SK-N-SH (cell line): Measurements from ENCODE around the gene ADAMTSL1. TPM values are rescaled to one million over a fixed set of nuclear protein-coding genes. Genes with fewer than 3 reads are reported as not detected.
A peak's percentile ranks its signal among the peaks of the same experiment; 100 is the strongest.

ENCODE experiments used
- CTCF ChIA-PET: fragments of 300-600, 350-600 bp; formaldehyde crosslinking; extraction: SDS; loops from one replicate; lab custom pipeline; 2021; lab: Yijun Ruan, JAX
- POLR2A ChIA-PET: fragments of 350-600 bp; sonication (Branson Sonifier 250); formaldehyde crosslinking; extraction: SDS; loops from one replicate; lab custom pipeline; 2020; ENCODE audit warnings: antibody characterized with exemption, inconsistent platforms; lab: Yijun Ruan, JAX
- DNase-seq: peaks from one replicate; pipeline ENCODE4 v3.0.0; 2012
- H2AFZ ChIP-seq: fragments of 200-600 bp; sonication (generic); 2 replicates; pipeline ENCODE4 v1.8.1; 2016; ENCODE audit warnings: antibody characterized with exemption, mild to moderate bottlenecking, low read depth
- H3F3A ChIP-seq: fragments of 200-600 bp; sonication (generic); replicated peaks from 2 replicates; pipeline ENCODE3; 2016; ENCODE audit warnings: antibody characterized with exemption, mild to moderate bottlenecking; ENCODE audit not compliant: insufficient read depth
- H3K27ac ChIP-seq, 2 experiments: fragments of 200-500 bp in 1 of 2; fragments of 200-600 bp in 1 of 2; sonication (Bioruptor generic) in 1 of 2; sonication (generic), shearing (Covaris generic) in 1 of 2; 2 replicates each; pipeline versions ENCODE4 v1.5.1 to v1.6.1; 2014 to 2016; ENCODE audit warnings: low read depth in 2 of 2, inconsistent platforms in 1 of 2, low read length in 1 of 2, mild to moderate bottlenecking in 1 of 2, mixed read lengths in 1 of 2
- H3K27me3 ChIP-seq: fragments of 200-600 bp; sonication (generic), shearing (Covaris generic); 2 replicates; pipeline ENCODE4 v1.6.1; 2016; ENCODE audit warnings: mixed run types; ENCODE audit not compliant: insufficient read depth
- H3K36me3 ChIP-seq, 2 experiments: fragments of 200-500 bp in 1 of 2; fragments of 200-600 bp in 1 of 2; sonication (Bioruptor generic) in 1 of 2; sonication (generic) in 1 of 2; replicated peaks in 1 of 2; 2 replicates each; pipeline versions ENCODE3 to v1.5.1; 2014 to 2016; ENCODE audit warnings: low read length in 1 of 2, mild to moderate bottlenecking in 1 of 2; ENCODE audit not compliant: insufficient read depth in 2 of 2, control insufficient read depth in 1 of 2
- H3K4me1 ChIP-seq, 2 experiments: fragments of 200-500 bp in 1 of 2; fragments of 200-600 bp in 1 of 2; sonication (Bioruptor generic) in 1 of 2; sonication (generic), shearing (Covaris generic) in 1 of 2; 2 replicates each; pipeline versions ENCODE4 v1.5.1 to v1.6.1; 2014 to 2016; ENCODE audit warnings: low read depth in 1 of 2, low read length in 1 of 2, mixed run types in 1 of 2; ENCODE audit not compliant: insufficient read depth in 2 of 2, control insufficient read depth in 1 of 2
- H3K4me2 ChIP-seq: fragments of 200-600 bp; sonication (generic), shearing (Covaris generic); 2 replicates; pipeline ENCODE4 v1.6.1; 2017; ENCODE audit warnings: mixed run types
- H3K4me3 ChIP-seq, 2 experiments: fragments of 200-500 bp in 1 of 2; fragments of 200-600 bp in 1 of 2; sonication (Bioruptor generic) in 1 of 2; sonication (generic), shearing (Covaris generic) in 1 of 2; 2 replicates each; pipeline versions ENCODE4 v1.5.1 to v1.8.1; 2014 to 2016; ENCODE audit warnings: low read depth in 2 of 2, inconsistent platforms in 1 of 2, low read length in 1 of 2, mild to moderate bottlenecking in 1 of 2, mixed read lengths in 1 of 2, moderate library complexity in 1 of 2
- H3K79me2 ChIP-seq: fragments of 200-600 bp; sonication (generic); 2 replicates; pipeline ENCODE4 v1.8.1; 2017; ENCODE audit warnings: mild to moderate bottlenecking; ENCODE audit not compliant: insufficient read depth
- H3K9ac ChIP-seq: fragments of 200-600 bp; sonication (generic); 2 replicates; pipeline ENCODE4 v1.6.1; 2017; ENCODE audit warnings: mixed run types
- H3K9me2 ChIP-seq: fragments of 200-600 bp; sonication (generic); 2 replicates; pipeline ENCODE4 v1.6.1; 2017; ENCODE audit warnings: mixed run types
- H3K9me3 ChIP-seq: fragments of 200-600 bp; sonication (generic); 2 replicates; pipeline ENCODE4 v1.6.1; 2017; ENCODE audit warnings: mixed run types, mild to moderate bottlenecking, moderate library complexity
- H4K20me1 ChIP-seq: fragments of 200-600 bp; sonication (generic); 2 replicates; pipeline ENCODE4 v1.6.1; 2017; ENCODE audit warnings: mild to moderate bottlenecking, mixed run types; ENCODE audit not compliant: insufficient read depth
- CHD2 ChIP-seq: fragments of 150-350 bp; IDR thresholded peaks from 2 replicates; pipeline ENCODE4 v1.6.1; 2018; ENCODE audit warnings: low read length; ENCODE audit not compliant: partially characterized antibody
- ELF1 ChIP-seq: IDR thresholded peaks from 2 replicates; pipeline ENCODE4 v1.4.0; 2012
- EP300 ChIP-seq, 2 experiments: IDR thresholded peaks; 2 replicates each; pipeline versions ENCODE4 v1.4.0 to v1.6.1; 2012; ENCODE audit warnings: borderline replicate concordance in 1 of 2, low read depth in 1 of 2, low read length in 1 of 2
- EZH2phosphoT487 ChIP-seq: fragments of 200-600 bp; sonication (generic); IDR thresholded peaks from 2 replicates; pipeline ENCODE4 v1.6.1; 2017; ENCODE audit warnings: low read depth, mixed run types, mild to moderate bottlenecking, antibody characterized with exemption, moderate library complexity, borderline replicate concordance
- FOSL2 ChIP-seq: IDR thresholded peaks from 2 replicates; pipeline ENCODE4 v1.4.0; 2012; ENCODE audit warnings: low read depth, mild to moderate bottlenecking, moderate library complexity, borderline replicate concordance
- FOXJ3 ChIP-seq: sonication (generic); formaldehyde crosslinking; IDR thresholded peaks from 2 replicates; pipeline ENCODE4 v1.5.1; 2020; ENCODE audit warnings: mild to moderate bottlenecking, missing genetic modification reagents
- FOXM1 ChIP-seq: IDR thresholded peaks from 2 replicates; pipeline ENCODE4 v1.4.0; 2012; ENCODE audit warnings: low read depth, mild to moderate bottlenecking
- GABPA ChIP-seq: IDR thresholded peaks from 2 replicates; pipeline ENCODE4 v1.4.0; 2012; ENCODE audit warnings: low read depth, mild to moderate bottlenecking
- GATA2 ChIP-seq: sonication (generic); formaldehyde crosslinking; IDR thresholded peaks from 2 replicates; pipeline ENCODE4 v1.5.0; 2020; ENCODE audit warnings: mild to moderate bottlenecking, missing genetic modification reagents
- MEF2A ChIP-seq: IDR thresholded peaks from 2 replicates; pipeline ENCODE4 v1.4.0; 2012; ENCODE audit warnings: low read depth, borderline replicate concordance
- MXI1 ChIP-seq: IDR thresholded peaks from 2 replicates; pipeline ENCODE4 v1.6.1; 2012; ENCODE audit warnings: mild to moderate bottlenecking, low read depth, low read length, improper control_type of control experiment
- POLR2AphosphoS5 ChIP-seq: IDR thresholded peaks from 2 replicates; pipeline ENCODE4 v1.6.1; 2012; ENCODE audit warnings: low read depth, low read length
- RAD21 ChIP-seq: IDR thresholded peaks from 2 replicates; pipeline ENCODE4 v1.6.1; 2012; ENCODE audit warnings: mild to moderate bottlenecking, low read length
- REST ChIP-seq: IDR thresholded peaks from 2 replicates; pipeline ENCODE4 v1.6.1; 2012; ENCODE audit warnings: mild to moderate bottlenecking, low read depth, low read length, moderate library complexity
- RFX5 ChIP-seq: IDR thresholded peaks from 2 replicates; pipeline ENCODE4 v1.6.1; 2012; ENCODE audit warnings: mild to moderate bottlenecking, improper control_type of control experiment, low read length
- RXRA ChIP-seq: IDR thresholded peaks from 2 replicates; pipeline ENCODE4 v1.4.0; 2012; ENCODE audit warnings: low read depth, mild to moderate bottlenecking, borderline replicate concordance
- SMC3 ChIP-seq: IDR thresholded peaks from 2 replicates; pipeline ENCODE4 v1.6.1; 2012; ENCODE audit warnings: low read depth, low read length, improper control_type of control experiment
- TAF1 ChIP-seq: IDR thresholded peaks from 2 replicates; pipeline ENCODE4 v1.6.1; 2012; ENCODE audit warnings: low read depth, mild to moderate bottlenecking, low read length, moderate library complexity, borderline replicate concordance
- TEAD4 ChIP-seq: IDR thresholded peaks from 2 replicates; pipeline ENCODE4 v1.4.0; 2012; ENCODE audit warnings: mild to moderate bottlenecking, borderline replicate concordance; ENCODE audit not compliant: insufficient read depth
- USF1 ChIP-seq: IDR thresholded peaks from 2 replicates; pipeline ENCODE4 v1.4.0; 2012; ENCODE audit warnings: low read depth, borderline replicate concordance
- USF2 ChIP-seq: fragments of 150-350 bp; IDR thresholded peaks from 2 replicates; pipeline ENCODE4 v1.6.1; 2017; ENCODE audit warnings: antibody characterized with exemption, low read length, low read depth, borderline replicate concordance
- YY1 ChIP-seq: IDR thresholded peaks from 2 replicates; pipeline ENCODE4 v1.4.0; 2012; ENCODE audit warnings: low read depth, mild to moderate bottlenecking
- WGBS: methylation state at CpG from one replicate; pipeline ENCODE4 v1.1.6; 2017; ENCODE audit warnings: low lambda C conversion rate; 5-methylcytosine and 5-hydroxymethylcytosine counted together
- polyA plus RNA-seq, 3 experiments: library from polyadenylated mRNA; depleted of rRNA; stranded (reverse); fragments of >200 nt; gene quantifications; 2 replicates each; pipeline ENCODE4 v1.2.3, GENCODE V29; 2012
- TF ChIP-seq, protein P1 (sequence below): IDR thresholded peaks from 2 replicates; pipeline ENCODE4 v1.4.0; 2012; ENCODE audit warnings: low read depth
- TF ChIP-seq, protein P2 (sequence below): fragments of 200-600 bp; sonication (generic); IDR thresholded peaks from 2 replicates; pipeline ENCODE4 v1.6.1; 2017; ENCODE audit warnings: antibody characterized with exemption, mild to moderate bottlenecking, moderate library complexity
- TF ChIP-seq, protein P3 (sequence below): IDR thresholded peaks from 2 replicates; pipeline ENCODE4; 2012

The ADAMTSL1 gene
- polyA plus RNA-seq, 1 of the 3 experiments (the other 2 are of a cell fraction) = 114 TPM

DNA sequence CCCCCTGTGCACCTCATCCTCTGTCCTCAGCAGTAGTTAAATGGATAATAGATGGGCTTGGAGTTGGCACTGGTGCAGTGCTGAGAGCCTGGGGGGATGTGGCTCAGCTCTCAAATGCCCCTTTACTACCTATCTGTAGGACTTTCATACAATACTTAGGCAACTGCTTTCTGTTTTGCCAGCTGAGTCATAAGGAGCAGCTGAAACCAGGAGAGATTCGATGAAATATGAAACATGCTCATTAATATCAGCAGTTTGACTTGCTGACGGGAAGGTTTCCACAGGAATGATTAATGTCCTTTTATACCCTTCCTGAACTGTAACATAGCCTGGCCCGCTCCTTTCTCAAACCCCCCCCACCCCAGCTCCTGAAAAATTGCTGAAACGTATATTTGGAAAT, 416.4 kb downstream of the ADAMTSL1 start:
- Histone ChIP-seq H3K79me2 (no peaks in the 10 kb centered on the region), H3K4me3 (no peak overlapping the region; a peak in 1 of 4 replicates), H3K27me3 (no peaks in the 10 kb centered on the region), H3K9me3 (peaks cover 6% of the 10 kb centered on the region; the same call in 1 of the 2 replicates), H3K9me2 (no peaks in the 10 kb centered on the region), H3F3A (peaks cover 3% of the 10 kb centered on the region), H3K27ac (peak overlapping the region; percentile 9 to 22; a peak in 2 of 4 replicates), H2AFZ (no peak overlapping the region), H3K9ac (no peak overlapping the region), H3K4me1 (peaks cover 13 to 34% of the 10 kb centered on the region in 2 experiments; a peak in 3 of 4 replicates), H3K4me2 (0 out of 2 replicates have a peak overlapping the region, but pooled peaks have one; percentile 39), H4K20me1 (no peaks in the 10 kb centered on the region), H3K36me3 (peaks cover 12 to 68% of the 10 kb centered on the region in 2 experiments)
- POLR2A ChIA-PET = interaction anchor here (0.5 to 0.8 kb wide), 2 partner anchors 42 to 452 kb away, joined by 3 read pairs; no protein-coding TSS in a partner anchor
- 7% methylated on average over 4 of the region's 4 CpGs for WGBS
- peak; percentile 44 for DNase-seq
- CTCF ChIA-PET = interaction anchor here (0.7 to 0.9 kb wide), 2 partner anchors 42 to 637 kb away, joined by 3 to 4 read pairs; no protein-coding TSS in a partner anchor
- TF ChIP-seq RXRA = no peak
- TF ChIP-seq EP300 (IDR thresholded peaks at IDR 0.05; ENCODE audit: borderline replicate concordance in 1 of 2, low read depth in 1 of 2, low read length in 1 of 2) = peak; percentile 43 to 58; a peak in 3 of 4 replicates
- no peak for TF ChIP-seq GABPA
- TF ChIP-seq FOSL2 = peak; percentile 61; the same call in 1 of the 2 replicates
- TF ChIP-seq MXI1 = no peak
- TF ChIP-seq RAD21 = no peak
- no peak for TF ChIP-seq RFX5
- 0 out of 2 replicates have a peak, but pooled peaks have one; percentile 33 for TF ChIP-seq REST
- TF ChIP-seq ELF1 = no peak
- no peak for TF ChIP-seq SMC3
- TF ChIP-seq, protein P1, sequence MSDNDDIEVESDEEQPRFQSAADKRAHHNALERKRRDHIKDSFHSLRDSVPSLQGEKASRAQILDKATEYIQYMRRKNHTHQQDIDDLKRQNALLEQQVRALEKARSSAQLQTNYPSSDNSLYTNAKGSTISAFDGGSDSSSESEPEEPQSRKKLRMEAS = peak; percentile 46; the same call in 1 of the 2 replicates
- TF ChIP-seq, protein P2, sequence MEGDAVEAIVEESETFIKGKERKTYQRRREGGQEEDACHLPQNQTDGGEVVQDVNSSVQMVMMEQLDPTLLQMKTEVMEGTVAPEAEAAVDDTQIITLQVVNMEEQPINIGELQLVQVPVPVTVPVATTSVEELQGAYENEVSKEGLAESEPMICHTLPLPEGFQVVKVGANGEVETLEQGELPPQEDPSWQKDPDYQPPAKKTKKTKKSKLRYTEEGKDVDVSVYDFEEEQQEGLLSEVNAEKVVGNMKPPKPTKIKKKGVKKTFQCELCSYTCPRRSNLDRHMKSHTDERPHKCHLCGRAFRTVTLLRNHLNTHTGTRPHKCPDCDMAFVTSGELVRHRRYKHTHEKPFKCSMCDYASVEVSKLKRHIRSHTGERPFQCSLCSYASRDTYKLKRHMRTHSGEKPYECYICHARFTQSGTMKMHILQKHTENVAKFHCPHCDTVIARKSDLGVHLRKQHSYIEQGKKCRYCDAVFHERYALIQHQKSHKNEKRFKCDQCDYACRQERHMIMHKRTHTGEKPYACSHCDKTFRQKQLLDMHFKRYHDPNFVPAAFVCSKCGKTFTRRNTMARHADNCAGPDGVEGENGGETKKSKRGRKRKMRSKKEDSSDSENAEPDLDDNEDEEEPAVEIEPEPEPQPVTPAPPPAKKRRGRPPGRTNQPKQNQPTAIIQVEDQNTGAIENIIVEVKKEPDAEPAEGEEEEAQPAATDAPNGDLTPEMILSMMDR = no peak
- TF ChIP-seq CHD2 = peak; percentile 13
- no peak for TF ChIP-seq TEAD4
- TF ChIP-seq MEF2A = no peak
- TF ChIP-seq, protein P3, sequence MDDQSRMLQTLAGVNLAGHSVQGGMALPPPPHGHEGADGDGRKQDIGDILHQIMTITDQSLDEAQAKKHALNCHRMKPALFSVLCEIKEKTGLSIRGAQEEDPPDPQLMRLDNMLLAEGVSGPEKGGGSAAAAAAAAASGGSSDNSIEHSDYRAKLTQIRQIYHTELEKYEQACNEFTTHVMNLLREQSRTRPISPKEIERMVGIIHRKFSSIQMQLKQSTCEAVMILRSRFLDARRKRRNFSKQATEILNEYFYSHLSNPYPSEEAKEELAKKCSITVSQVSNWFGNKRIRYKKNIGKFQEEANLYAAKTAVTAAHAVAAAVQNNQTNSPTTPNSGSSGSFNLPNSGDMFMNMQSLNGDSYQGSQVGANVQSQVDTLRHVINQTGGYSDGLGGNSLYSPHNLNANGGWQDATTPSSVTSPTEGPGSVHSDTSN = peak; percentile 98
- TF ChIP-seq FOXJ3 = no peak
- TF ChIP-seq TAF1 = no peak
- no peak for TF ChIP-seq EZH2phosphoT487
- peak; percentile 60; the same call in 1 of the 2 replicates for TF ChIP-seq POLR2AphosphoS5
- TF ChIP-seq YY1 = no peak
- TF ChIP-seq USF2 = no peak
- TF ChIP-seq FOXM1 = no peak
- no peak for TF ChIP-seq GATA2 (CRISPR knock-in tag)
- no peak for TF ChIP-seq USF1
